Neural cell (in vitro differentiated cells): Measurements from ENCODE around the gene MMP7.

Experiments used
- CTCF ChIP-seq: fragments of 450-650 bp; IDR thresholded peaks from 2 replicates; pipeline ENCODE4 v1.5.1; 2014; ENCODE audit warnings: antibody characterized with exemption, mild to moderate bottlenecking, moderate library complexity; ENCODE audit not compliant: poor library complexity, severe bottlenecking
- EP300 ChIP-seq: fragments of 450-650 bp; conservative IDR thresholded peaks from 2 replicates; pipeline ENCODE4 v1.6.1; 2014; ENCODE audit warnings: antibody characterized with exemption, mild to moderate bottlenecking, moderate library complexity; ENCODE audit not compliant: poor library complexity, severe bottlenecking
- EZH2 ChIP-seq: fragments of 200-600, 300-800 bp; shearing (Covaris generic), sonication (generic); IDR thresholded peaks from 2 replicates; pipeline ENCODE4 v1.6.1; 2014; ENCODE audit warnings: antibody characterized with exemption, low read length, borderline replicate concordance, mild to moderate bottlenecking; ENCODE audit not compliant: insufficient read depth, poor library complexity, severe bottlenecking
- MXI1 ChIP-seq: fragments of 450-650 bp; conservative IDR thresholded peaks from 2 replicates; pipeline ENCODE4 v1.6.1; 2014; ENCODE audit warnings: antibody characterized with exemption, mild to moderate bottlenecking; ENCODE audit not compliant: poor library complexity, severe bottlenecking
- POLR2AphosphoS5 ChIP-seq: IDR thresholded peaks from 2 replicates; pipeline ENCODE4 v1.6.1; 2012
- RAD21 ChIP-seq: fragments of 450-650 bp; conservative IDR thresholded peaks from 2 replicates; pipeline ENCODE4 v1.6.1; 2014; ENCODE audit warnings: antibody characterized with exemption, mild to moderate bottlenecking, moderate library complexity
- TAF1 ChIP-seq: IDR thresholded peaks from 2 replicates; pipeline ENCODE4 v1.6.1; 2012; ENCODE audit warnings: low read depth

GRCh38 chr11:102539567-102539966, 9.0 kb upstream of the MMP7 start:
- TF ChIP-seq CTCF (no peak), MXI1 (no peak), EZH2 (no peak), TAF1 (no peak), POLR2AphosphoS5 (no peak), EP300 (no peak), RAD21 (no peak)
